Progenitor cell of endocrine pancreas (in vitro differentiated cells): ENCODE results near the gene BUB1. TPM values are rescaled to one million over a fixed set of nuclear protein-coding genes. Genes with fewer than 3 reads are reported as not detected.

Experiments
- total RNA-seq: library from RNA; stranded (reverse); gene quantifications from 2 replicates; pipeline ENCODE4 v1.2.1, GENCODE V29; 2021

The BUB1 gene
- total RNA-seq, 1 donor from 2014 or later, result 25.4 TPM

Other genes starting within 250 kb of the BUB1 start
- 0.74 and 1.4 TPM in 2 replicates for gene LIMS4, start 205.2 kb downstream of the BUB1 start, total RNA-seq
- gene RGPD6, start 100.8 kb downstream of the BUB1 start, total RNA-seq, result 28.6 and 48.2 TPM in 2 replicates
- gene ACOXL, start 54.5 kb upstream of the BUB1 start, total RNA-seq, result 0.19 and 0.27 TPM in 2 replicates